KBM-7 (cell line): ENCODE data around the gene DHX35.

Experiments used
- DNase-seq: peaks from one replicate; pipeline ENCODE4 v3.0.0-alpha.2; 2015
- in situ Hi-C: fragments of 300-500 bp; cut with MboI; formaldehyde crosslinking; loops from 2 replicates; pipeline ENCODE4 v1.14.3; 2020; ENCODE audit warnings: low sequenced_read_pairs, low pct_unique_long_range_greater_than_20kb, mixed read lengths

DHX35 gene

DNA sequence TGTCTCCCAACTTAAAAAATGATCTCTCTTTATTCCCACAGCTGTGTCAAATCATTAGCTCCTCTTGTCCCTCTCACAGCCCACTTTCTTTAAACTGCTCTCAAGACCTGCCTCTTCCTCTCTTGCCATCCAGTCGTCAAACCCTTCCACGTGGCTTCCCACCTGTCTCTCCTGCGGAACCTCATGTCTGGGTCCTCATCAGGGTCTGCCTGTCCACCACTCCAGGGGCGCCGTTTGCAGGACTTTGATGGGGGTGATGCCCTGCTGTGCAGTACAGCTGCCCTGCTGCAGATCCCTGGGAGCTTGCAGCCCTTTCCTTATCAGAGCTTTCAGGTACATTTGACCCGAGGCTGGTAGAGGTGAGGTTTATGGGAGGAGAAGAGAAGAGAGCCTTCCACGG is 114.8 kb downstream of the DHX35 start:
- DNase-seq = no peak
- in situ Hi-C loops = no loop called here

DNA sequence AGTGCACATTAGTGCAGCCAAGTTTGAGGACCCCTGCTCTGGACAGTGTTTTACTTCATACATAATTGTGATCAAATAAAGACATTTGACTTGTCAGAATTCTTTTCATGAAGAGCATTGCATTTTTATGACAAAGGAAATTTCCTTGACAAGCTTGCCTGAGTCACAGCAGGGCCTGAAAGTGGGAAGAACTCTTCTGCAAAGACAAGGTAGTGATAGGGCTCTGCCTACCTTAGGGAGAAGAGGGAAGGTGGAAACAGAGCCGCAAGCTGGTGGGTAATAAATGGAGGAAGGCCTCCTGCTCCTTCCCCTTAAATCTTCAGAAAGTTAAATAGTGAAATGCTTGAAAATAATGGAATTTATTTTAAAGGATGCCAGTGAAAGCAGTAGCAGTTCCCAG is 118.2 kb downstream of the DHX35 start:
- in situ Hi-C loops = no loop called here
- DNase-seq = no peak

DNA sequence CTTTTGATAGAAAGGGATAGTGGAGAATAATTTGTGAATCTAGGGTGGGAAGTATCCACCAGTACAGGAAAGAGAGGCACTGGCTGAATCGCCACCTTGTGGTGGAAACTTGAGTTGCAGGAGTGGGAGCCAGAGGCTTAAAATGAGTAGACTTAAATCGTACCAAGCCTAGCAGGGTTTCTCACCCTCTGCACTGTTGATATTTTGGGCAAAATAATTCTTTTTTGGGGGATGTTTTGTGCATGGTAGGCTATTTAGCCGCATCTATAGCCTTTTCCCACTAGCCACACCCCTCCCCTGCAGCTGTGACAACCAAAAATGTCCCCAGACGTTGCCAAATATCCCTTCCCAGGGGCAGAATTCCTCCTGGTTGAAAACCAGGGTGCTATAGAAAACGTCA is 119.1 kb downstream of the DHX35 start:
- peak; percentile 75 for DNase-seq
- in situ Hi-C loops = no loop called here

DNA sequence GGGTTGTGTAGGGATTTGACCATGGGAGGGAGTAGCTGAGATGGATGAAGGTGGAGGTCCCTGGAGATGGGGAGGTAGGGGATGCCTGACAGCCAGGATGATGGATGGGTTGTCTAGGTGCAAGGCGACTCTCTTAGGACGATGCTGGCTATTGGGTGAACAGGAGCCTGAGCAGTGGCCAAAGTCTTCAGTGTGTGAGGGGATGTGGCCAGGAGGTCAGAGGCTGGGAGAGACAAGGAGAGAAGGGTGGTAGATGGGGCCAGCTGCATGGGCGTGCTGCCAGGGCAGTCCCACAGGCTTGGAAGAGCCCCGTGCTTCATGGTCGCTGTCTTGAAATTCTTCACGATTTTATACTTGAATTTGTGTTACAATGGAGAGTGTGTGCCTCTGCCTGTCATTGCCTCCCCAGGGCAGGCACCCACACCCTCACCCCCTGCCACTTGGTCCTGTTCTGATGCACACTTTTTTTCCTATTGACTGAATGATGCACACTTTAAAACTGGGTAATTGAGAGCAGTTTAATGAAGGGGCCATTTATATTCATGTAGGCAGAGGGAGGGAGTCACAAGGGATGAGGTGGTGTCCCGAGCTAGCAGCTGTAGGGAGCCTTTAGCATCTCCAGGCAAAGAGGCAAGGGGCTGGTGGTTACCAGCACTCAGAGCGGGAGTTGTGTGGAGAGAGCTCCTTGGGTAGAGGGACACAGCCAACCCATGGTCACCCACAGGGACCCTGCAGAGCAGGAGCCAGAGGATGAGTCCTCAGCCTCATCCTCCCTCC is 120.7 kb downstream of the DHX35 start:
- in situ Hi-C loops = no loop called here
- no peak for DNase-seq

DNA sequence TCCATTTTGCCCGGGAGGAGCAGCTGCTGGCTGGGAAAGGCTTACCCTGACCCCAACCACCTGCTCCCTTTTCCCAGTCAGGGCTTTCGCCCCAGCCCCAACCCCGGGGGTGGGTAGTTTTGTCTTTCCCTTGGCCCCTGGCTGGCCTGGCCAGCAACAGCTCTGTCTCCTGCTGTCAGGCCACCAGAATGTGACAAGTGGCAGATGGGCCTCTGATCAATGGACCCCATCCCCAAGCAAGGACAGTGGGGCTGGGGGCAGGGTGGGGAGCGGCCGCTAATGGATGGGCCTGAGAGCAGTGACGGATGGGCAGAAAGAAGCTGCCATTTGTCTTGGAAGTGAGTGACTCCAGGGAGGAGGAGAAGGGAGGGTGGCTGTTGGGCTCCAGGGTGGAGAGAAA is 121.6 kb downstream of the DHX35 start:
- in situ Hi-C loops = no loop called here
- no peak for DNase-seq

DNA sequence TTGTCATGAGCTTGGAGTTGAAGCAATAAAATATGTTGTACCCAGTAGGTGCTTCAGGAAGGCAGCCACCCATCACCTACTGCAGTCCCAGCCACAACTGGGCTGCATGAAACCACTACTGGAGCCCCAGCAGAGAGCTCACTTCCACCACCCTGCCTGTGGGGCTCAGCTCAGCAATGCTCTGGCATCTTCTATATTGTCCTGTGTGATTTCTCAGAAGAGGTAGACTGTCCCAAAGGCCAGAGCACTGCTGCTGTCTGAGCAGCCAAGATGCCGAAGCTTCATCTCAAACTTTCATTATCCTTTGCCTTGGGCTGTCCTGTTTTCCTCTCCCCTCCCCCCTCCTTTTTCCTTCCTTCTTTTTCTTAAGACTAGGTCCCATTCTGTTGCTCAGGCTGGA is 126.9 kb downstream of the DHX35 start:
- in situ Hi-C loops = no loop called here
- no peak for DNase-seq
